GM12878 (cell line): ENCODE measurements around the gene OR2AG2. TPM values are rescaled to one million over a fixed set of nuclear protein-coding genes. Genes with fewer than 3 reads are reported as not detected.

Experiments
- ATAC-seq: fragments of 200-7000 bp; cut with Tn5 transposase; 3 replicates; pipeline ENCODE4 v1.9.1; 2020; ENCODE audit warnings: mild to moderate bottlenecking, moderate library complexity
- BruUV-seq: library from RNA; stranded (reverse); fragments of 400-500 nt; replicated peaks from 2 replicates; lab custom pipeline; 2021; lab: Mats Ljungman, UMichigan
- CTCF ChIA-PET: fragments of 300-600 bp; sonication (Branson Sonifier 250); formaldehyde crosslinking; extraction: SDS; loops from one replicate; lab custom pipeline; 2021; ENCODE audit warnings: inconsistent platforms; lab: Yijun Ruan, JAX
- POLR2A ChIA-PET: fragments of 350-600 bp; formaldehyde crosslinking; extraction: SDS; loops from one replicate; lab custom pipeline; 2021; ENCODE audit warnings: inconsistent platforms; lab: Charles Lee
- RAD21 ChIA-PET: fragments of 300-600 bp; sonication (Branson Sonifier 250); formaldehyde crosslinking; loops from one replicate; lab custom pipeline; 2023; ENCODE audit warnings: antibody characterized with exemption; ENCODE audit not compliant: unreplicated experiment; lab: Charles Lee
- SMC1A ChIA-PET: fragments of 300-600 bp; sonication (Branson Sonifier 250); formaldehyde crosslinking; loops from one replicate; lab custom pipeline; 2023; ENCODE audit not compliant: unreplicated experiment, uncharacterized antibody; lab: Charles Lee
- DNase-seq: peaks from one replicate; pipeline ENCODE4 v3.0.0-alpha.2; 2011; ENCODE audit warnings: low read depth, low spot score
- FAIRE-seq: peaks from 3 replicates; lab custom pipeline; 2011; peaks lifted over from hg19 to GRCh38; lab: Jason Lieb, UNC
- H2AFZ ChIP-seq: 2 replicates; pipeline ENCODE4 v1.6.0; 2011; ENCODE audit warnings: low read depth, low read length, control low read depth; ENCODE audit not compliant: control insufficient read depth
- H3K27ac ChIP-seq: 2 replicates; pipeline ENCODE4 v1.5.1; 2011; ENCODE audit warnings: control low read depth; ENCODE audit not compliant: control insufficient read depth, insufficient read depth
- H3K27me3 ChIP-seq, 2 experiments: replicated peaks in 1 of 2; 2 replicates each; pipeline versions ENCODE4 v1.6.0 to v1.6.1; 2011; ENCODE audit warnings: low read length in 1 of 2; ENCODE audit not compliant: control insufficient read depth in 2 of 2, insufficient read depth in 2 of 2
- H3K36me3 ChIP-seq, 2 experiments: 2 replicates each; pipeline ENCODE4 v1.5.1; 2011; ENCODE audit warnings: low read length in 1 of 2; ENCODE audit not compliant: control insufficient read depth in 2 of 2, insufficient read depth in 2 of 2
- H3K4me1 ChIP-seq: 2 replicates; pipeline ENCODE4 v1.6.1; 2011; ENCODE audit warnings: mild to moderate bottlenecking, low read length, moderate library complexity, mixed read lengths; ENCODE audit not compliant: control insufficient read depth, insufficient read depth
- H3K4me2 ChIP-seq: 2 replicates; pipeline ENCODE4 v1.6.0; 2011; ENCODE audit warnings: control low read depth; ENCODE audit not compliant: control insufficient read depth, insufficient read depth
- H3K4me3 ChIP-seq: fragments of 200-600 bp; sonication (generic); 2 replicates; pipeline ENCODE4 v1.5.1; 2016
- H3K79me2 ChIP-seq: 2 replicates; pipeline ENCODE4 v1.6.0; 2011; ENCODE audit warnings: low read length; ENCODE audit not compliant: control insufficient read depth, insufficient read depth
- H3K9ac ChIP-seq: 2 replicates; pipeline ENCODE4 v1.8.0; 2011; ENCODE audit warnings: low read length, control low read depth, mixed read lengths; ENCODE audit not compliant: control insufficient read depth, insufficient read depth
- H3K9me3 ChIP-seq: replicated peaks from 3 replicates; pipeline ENCODE4 v1.5.1; 2011; ENCODE audit warnings: mild to moderate bottlenecking, low read length; ENCODE audit not compliant: control insufficient read depth, insufficient read depth
- H4K20me1 ChIP-seq: 2 replicates; pipeline ENCODE4 v1.6.0; 2011; ENCODE audit not compliant: control insufficient read depth, insufficient read depth
- BRCA1 ChIP-seq: IDR thresholded peaks from 2 replicates; pipeline ENCODE4 v1.6.1; 2011; ENCODE audit warnings: low read depth, low read length, improper control_type of control experiment
- CTCF ChIP-seq, 3 experiments: IDR thresholded peaks in 2 of 3; conservative IDR thresholded peaks in 1 of 3; 2 replicates each; pipeline ENCODE4 v1.5.1; 2011; ENCODE audit warnings: low read depth in 3 of 3, low read length in 3 of 3, mild to moderate bottlenecking in 3 of 3, control low read depth in 2 of 3, moderate library complexity in 2 of 3, inconsistent platforms in 1 of 3, mixed read lengths in 1 of 3; ENCODE audit not compliant: control insufficient read depth in 2 of 3, insufficient read depth in 1 of 3; ENCODE audit errors: extremely low read depth in 1 of 3
- CUX1 ChIP-seq: IDR thresholded peaks from 2 replicates; pipeline ENCODE4 v1.6.1; 2012; ENCODE audit warnings: improper control_type of control experiment, low read depth, low read length; ENCODE audit not compliant: insufficient replicate concordance
- FOXM1 ChIP-seq: IDR thresholded peaks from 2 replicates; pipeline ENCODE4 v1.6.1; 2012; ENCODE audit warnings: low read depth, mild to moderate bottlenecking, inconsistent platforms, low read length, moderate library complexity
- GABPA ChIP-seq: IDR thresholded peaks from 2 replicates; pipeline ENCODE4 v1.6.1; 2014; ENCODE audit warnings: antibody characterized with exemption, low read depth, mild to moderate bottlenecking, inconsistent platforms
- NRF1 ChIP-seq: conservative IDR thresholded peaks from 2 replicates; pipeline ENCODE4 v1.6.1; 2011; ENCODE audit warnings: mild to moderate bottlenecking, low read depth, low read length, improper control_type of control experiment
- RAD21 ChIP-seq: IDR thresholded peaks from 2 replicates; pipeline ENCODE4 v1.6.1; 2011; ENCODE audit warnings: mild to moderate bottlenecking, low read depth, low read length, moderate library complexity; ENCODE audit not compliant: insufficient read depth
- RBBP5 ChIP-seq: fragments of 200-600 bp; sonication (generic); conservative IDR thresholded peaks from 2 replicates; pipeline ENCODE4 v1.6.1; 2016
- ZBTB11 ChIP-seq: fragments of 450-650 bp; formaldehyde crosslinking; IDR thresholded peaks from 2 replicates; pipeline ENCODE4 v1.5.0; 2022; ENCODE audit warnings: mild to moderate bottlenecking, missing genetic modification characterization
- WGBS: methylation state at CpG from one replicate; pipeline ENCODE4 v1.1.6; 2016; ENCODE audit warnings: low lambda C conversion rate; ENCODE audit not compliant: insufficient replicate concordance, insufficient coverage; ENCODE audit errors: missing lambda C conversion rate; 5-methylcytosine and 5-hydroxymethylcytosine counted together
- in situ Hi-C: fragments of 300-500 bp; cut with MboI; formaldehyde crosslinking; loops from 9 replicates; pipeline ENCODE4 v1.14.3; 2018; ENCODE audit warnings: mixed read lengths
- intact Hi-C: fragments of 100-400 bp; cut with micrococcal nuclease; formaldehyde crosslinking; loops from one replicate; pipeline ENCODE4 v1.14.2; 2022; ENCODE audit not compliant: unreplicated experiment
- polyA plus RNA-seq, 11 experiments: library from polyadenylated mRNA; depleted of rRNA in 4 of 11; unstranded in 6 of 11; stranded (reverse) in 5 of 11; fragments of >200 nt; fragmentation: Nextera tagmentation in 4 of 11; fragmentation: Illumina TruSeq in 1 of 11; extraction: Ambion mirVana in 4 of 11; extraction: Trizol in 1 of 11; gene quantifications; 1 replicate in 1 of 11; 2 replicates in 10 of 11; pipeline versions ENCODE4 v1.2.1 to v1.2.3, GENCODE V29; 2011 to 2016; ENCODE audit warnings: inconsistent platforms in 2 of 11, missing spikeins in 2 of 11, low read depth in 1 of 11
- total RNA-seq, 4 experiments: library from RNA; depleted of rRNA in 3 of 4; stranded (reverse); fragments of >200 nt in 3 of 4; fragmentation: Illumina TruSeq in 1 of 4; extraction: Trizol in 1 of 4; gene quantifications; 2 replicates each; pipeline versions ENCODE4 v1.2.1 to v1.2.3, GENCODE V29; 2013 to 2021
- TF ChIP-seq, protein P1 (sequence below): fragments of 450-650 bp; IDR thresholded peaks from 2 replicates; pipeline ENCODE4 v1.6.1; 2016; ENCODE audit warnings: mild to moderate bottlenecking

OR2AG2 gene
- total and polyA plus RNA-seq, 10 of the 15 experiments (the other 5 are each of a cell fraction or from before 2014, with no cell fraction given): 0.01 to 0.09 (median 0.07) TPM; not detected in 6

DNA sequence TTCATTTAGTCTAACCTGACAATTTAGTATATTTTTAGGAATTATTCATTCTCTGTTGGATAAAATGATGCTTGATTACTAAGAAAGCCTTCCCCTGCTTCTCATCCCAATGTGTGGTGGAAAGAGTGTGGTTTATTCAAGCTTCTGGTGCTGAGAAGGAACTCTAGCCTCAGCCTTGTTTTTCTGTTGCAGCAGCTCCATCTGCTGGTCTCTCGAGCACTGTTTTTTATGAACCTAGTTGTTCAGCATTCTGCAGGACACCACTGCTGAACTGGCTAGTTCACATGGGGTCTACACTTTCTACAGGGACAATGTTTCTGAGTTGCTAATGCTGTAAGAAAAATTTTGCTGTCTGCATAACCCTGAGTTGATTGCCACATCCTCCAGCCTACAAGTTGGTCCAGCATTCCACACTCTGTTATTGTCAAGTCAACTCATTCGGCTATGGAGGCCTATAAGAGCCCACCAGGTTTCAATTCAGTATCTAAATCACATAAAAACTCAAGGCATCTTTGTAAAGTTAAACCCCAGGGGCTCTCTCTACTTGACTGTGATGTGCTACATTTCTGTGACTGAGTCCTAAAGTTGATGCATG lies 14.3 kb downstream of the OR2AG2 start:
- Histone ChIP-seq H3K4me2 (no peak overlapping the region), H3K27ac (no peak overlapping the region), H3K4me1 (no peaks in the 10 kb centered on the region), H3K79me2 (no peaks in the 10 kb centered on the region), H2AFZ (no peak overlapping the region), H3K27me3 (no peaks in the 10 kb centered on the region), H4K20me1 (no peaks in the 10 kb centered on the region), H3K4me3 (no peak overlapping the region), H3K36me3 (no peaks in the 10 kb centered on the region), H3K9me3 (no peaks in the 10 kb centered on the region), H3K9ac (no peak overlapping the region)
- BruUV-seq: no TSS peak
- CTCF ChIA-PET: interaction anchor here (0.6 to 17.5 kb wide), 24 partner anchors 9 to 527 kb away, joined by 3 to 728 read pairs (median 4); partner anchors contain the start of genes MRPL17, OR2AG2 and TPP1
- RAD21 ChIA-PET: interaction anchor here (0.6 to 8.0 kb wide), 12 partner anchors 8 to 379 kb away, joined by 3 to 141 read pairs (median 4); no protein-coding TSS in a partner anchor
- ATAC-seq (peak; percentile 95), FAIRE-seq (peak; percentile 97), DNase-seq (no peak)
- WGBS: 48% methylated on average over 2 of the region's 2 CpGs
- intact Hi-C loops (loop anchor here (1.0 to 2.0 kb wide), 5 partner anchors 19 to 378 kb away; no protein-coding TSS in a partner anchor), in situ Hi-C loops (no loop called here)
- POLR2A ChIA-PET: no interaction called here
- SMC1A ChIA-PET: interaction anchor here (0.9 to 17.8 kb wide), 7 partner anchors 12 to 378 kb away, joined by 3 to 420 read pairs (median 4); partner anchors contain the start of gene MRPL17
- no peak for TF ChIP-seq RBBP5
- peak; percentile 95 for TF ChIP-seq RAD21
- no peak for TF ChIP-seq FOXM1
- no peak for TF ChIP-seq GABPA
- TF ChIP-seq CUX1: no peak
- no peak for TF ChIP-seq BRCA1
- no peak for TF ChIP-seq NRF1
- peak; percentile 79 to 89 (median 82) for TF ChIP-seq CTCF (IDR thresholded peaks at IDR 0.05 in 2 of 3, conservative IDR thresholded peaks at IDR 0.05 in 1 of 3; ENCODE audit: control insufficient read depth in 2 of 3, extremely low read depth in 1 of 3, insufficient read depth in 1 of 3, low read depth in 3 of 3, low read length in 3 of 3)
- no peak for TF ChIP-seq ZBTB11
- TF ChIP-seq, protein P1, sequence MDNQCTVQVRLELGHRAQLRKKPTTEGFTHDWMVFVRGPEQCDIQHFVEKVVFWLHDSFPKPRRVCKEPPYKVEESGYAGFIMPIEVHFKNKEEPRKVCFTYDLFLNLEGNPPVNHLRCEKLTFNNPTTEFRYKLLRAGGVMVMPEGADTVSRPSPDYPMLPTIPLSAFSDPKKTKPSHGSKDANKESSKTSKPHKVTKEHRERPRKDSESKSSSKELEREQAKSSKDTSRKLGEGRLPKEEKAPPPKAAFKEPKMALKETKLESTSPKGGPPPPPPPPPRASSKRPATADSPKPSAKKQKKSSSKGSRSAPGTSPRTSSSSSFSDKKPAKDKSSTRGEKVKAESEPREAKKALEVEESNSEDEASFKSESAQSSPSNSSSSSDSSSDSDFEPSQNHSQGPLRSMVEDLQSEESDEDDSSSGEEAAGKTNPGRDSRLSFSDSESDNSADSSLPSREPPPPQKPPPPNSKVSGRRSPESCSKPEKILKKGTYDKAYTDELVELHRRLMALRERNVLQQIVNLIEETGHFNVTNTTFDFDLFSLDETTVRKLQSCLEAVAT: no peak
